Measurements from ENCODE around the gene STX5.

Gene STX5

GRCh38 chr11:62806611-62807121, 25.2 kb downstream of the STX5 start:
- Histone ChIP-seq H3K4me1 (ENCODE audit: low read length) (peaks cover 35% of the 10 kb centered on the region), H3F3A (ENCODE audit: insufficient read depth, low read length) (peaks cover 23% of the 10 kb centered on the region), H3K36me3 (replicated peaks; ENCODE audit: insufficient read depth, low read length) (peaks cover 8% of the 10 kb centered on the region), H3K27ac (ENCODE audit: low read length) (peak overlapping the region; percentile 89), H3K79me2 (ENCODE audit: low read length) (peaks cover 29% of the 10 kb centered on the region), H3K9me3 (replicated peaks; ENCODE audit: insufficient read depth, low read length) (no peaks in the 10 kb centered on the region), H3K9me2 (replicated peaks; ENCODE audit: insufficient read depth, low read length) (no peaks in the 10 kb centered on the region), H3K4me2 (ENCODE audit: low read depth, low read length) (peak overlapping the region; percentile 99), H3K9ac (ENCODE audit: low read length) (peak overlapping the region; percentile 84), H3K4me3 (ENCODE audit: low read length) (peak overlapping the region; percentile 70), H4K20me1 (ENCODE audit: insufficient read depth, low read length) (no peaks in the 10 kb centered on the region), H3K27me3 (replicated peaks; ENCODE audit: insufficient read depth, low read length) (no peaks in the 10 kb centered on the region), H2AFZ (ENCODE audit: low read length) (peak overlapping the region; percentile 91; the same call in 1 of the 2 replicates)
- peak; percentile 61 for DNase-seq
- no peak for TF ChIP-seq EZH2phosphoT487 (IDR thresholded peaks at IDR 0.05; ENCODE audit: low read length)

GRCh38 chr11:62805961-62806441, 25.9 kb downstream of the STX5 start:
- TF ChIP-seq EZH2phosphoT487 (IDR thresholded peaks at IDR 0.05; ENCODE audit: low read length), result no peak
- no peak for TF ChIP-seq EZH2 (optimal IDR thresholded peaks at IDR 0.05; ENCODE audit: low read depth, low read length)
- no peak for TF ChIP-seq CTCF (IDR thresholded peaks at IDR 0.05; ENCODE audit: low read length)
- H3K27ac ChIP-seq (ENCODE audit: low read length), result peak overlapping the region; percentile 89
- H3K4me1 ChIP-seq (ENCODE audit: low read length), result peaks cover 35% of the 10 kb centered on the region
- DNase-seq, result peak; percentile 42
- H3K36me3 ChIP-seq (replicated peaks; ENCODE audit: insufficient read depth, low read length), result peaks cover 14% of the 10 kb centered on the region
- H3K79me2 ChIP-seq (ENCODE audit: low read length), result peaks cover 31% of the 10 kb centered on the region
- no peaks in the 10 kb centered on the region for H3K9me2 ChIP-seq (replicated peaks; ENCODE audit: insufficient read depth, low read length)
- no peaks in the 10 kb centered on the region for H4K20me1 ChIP-seq (ENCODE audit: insufficient read depth, low read length)
- peak overlapping the region; percentile 91 for H2AFZ ChIP-seq (ENCODE audit: low read length)
- H3F3A ChIP-seq (ENCODE audit: insufficient read depth, low read length), result peaks cover 23% of the 10 kb centered on the region
- peak overlapping the region; percentile 70 for H3K4me3 ChIP-seq (ENCODE audit: low read length)
- no peaks in the 10 kb centered on the region for H3K27me3 ChIP-seq (replicated peaks; ENCODE audit: insufficient read depth, low read length)
- H3K9me3 ChIP-seq (replicated peaks; ENCODE audit: insufficient read depth, low read length), result no peaks in the 10 kb centered on the region
- H3K4me2 ChIP-seq (ENCODE audit: low read depth, low read length), result peak overlapping the region; percentile 99
- peak overlapping the region; percentile 84 for H3K9ac ChIP-seq (ENCODE audit: low read length)

GRCh38 chr11:62805076-62805892, 26.6 kb downstream of the STX5 start, which contains the start of gene NXF1:
Gene NXF1 (minus strand): TSS chr11:62805440. CDS start chr11:62805356, 84 bp downstream.
- Histone ChIP-seq H4K20me1 (ENCODE audit: insufficient read depth, low read length) (no peaks in the 10 kb centered on the region), H3K9me3 (replicated peaks; ENCODE audit: insufficient read depth, low read length) (no peaks in the 10 kb centered on the region)
- TF ChIP-seq EZH2 (optimal IDR thresholded peaks at IDR 0.05; ENCODE audit: low read depth, low read length), result no peak
- TF ChIP-seq EZH2phosphoT487 (IDR thresholded peaks at IDR 0.05; ENCODE audit: low read length), result no peak
- peak; percentile 8; the same call in 1 of the 2 replicates for TF ChIP-seq CTCF (IDR thresholded peaks at IDR 0.05; ENCODE audit: low read length)

More at GRCh38 chr11:62805076-62805892, 26.6 kb downstream of the STX5 start, which contains the start of gene NXF1:
- Histone ChIP-seq H3K79me2 (ENCODE audit: low read length) (peaks cover 33% of the 10 kb centered on the region), H3K36me3 (replicated peaks; ENCODE audit: insufficient read depth, low read length) (peaks cover 16% of the 10 kb centered on the region), H3K27me3 (replicated peaks; ENCODE audit: insufficient read depth, low read length) (no peaks in the 10 kb centered on the region), H3F3A (ENCODE audit: insufficient read depth, low read length) (peaks cover 23% of the 10 kb centered on the region), H3K4me2 (ENCODE audit: low read depth, low read length) (peak within 1 kb of the TSS; percentile 99), H3K4me3 (ENCODE audit: low read length) (peak within 1 kb of the TSS; percentile 70), H3K9me2 (replicated peaks; ENCODE audit: insufficient read depth, low read length) (no peaks in the 10 kb centered on the region), H2AFZ (ENCODE audit: low read length) (peak within 1 kb of the TSS; percentile 91), H3K4me1 (ENCODE audit: low read length) (peaks cover 35% of the 10 kb centered on the region), H3K27ac (ENCODE audit: low read length) (peak within 1 kb of the TSS; percentile 89), H3K9ac (ENCODE audit: low read length) (peak within 1 kb of the TSS; percentile 84)
- peak; percentile 97 for DNase-seq

Data from MM.1S (cell line).